GM18907 (cell line): Measurements from ENCODE around the gene TMEM63B.
"Not testable (repeated sequence)": the region's sequence is repeated elsewhere in the genome, so short reads cannot be mapped to it uniquely, and the experiment has no call there.

Source experiments
- ATAC-seq: cut with Tn5 transposase; IDR thresholded peaks from one replicate; pipeline ENCODE4 v1.9.1; 2021; ENCODE audit warnings: mild to moderate bottlenecking, moderate library complexity; ENCODE audit not compliant: unreplicated experiment

Gene TMEM63B

GRCh38 chr6:44094403-44095242 lies 32.7 kb upstream of the TMEM63B start:
- ATAC-seq: no peak

GRCh38 chr6:44095243-44095623 lies 32.1 kb upstream of the TMEM63B start:
- not testable (repeated sequence) for ATAC-seq

GRCh38 chr6:44096612-44097011 lies 30.7 kb upstream of the TMEM63B start:
- ATAC-seq: peak; percentile 67

- ATAC-seq: no peak
These were observed 29.5 kb upstream of the TMEM63B start for GRCh38 chr6:44097782-44098317.

GRCh38 chr6:44099192-44099591 lies 28.2 kb upstream of the TMEM63B start:
- no peak for ATAC-seq

GRCh38 chr6:44100088-44100550 lies 27.2 kb upstream of the TMEM63B start:
- ATAC-seq: no peak

GRCh38 chr6:44101832-44102231 lies 25.5 kb upstream of the TMEM63B start:
- ATAC-seq: no peak

- ATAC-seq: no peak
These were observed 24.8 kb upstream of the TMEM63B start for GRCh38 chr6:44102527-44102926.

- ATAC-seq: no peak
These were observed 22.8 kb upstream of the TMEM63B start for GRCh38 chr6:44104481-44105021.

GRCh38 chr6:44105146-44105545 lies 22.2 kb upstream of the TMEM63B start:
- no peak for ATAC-seq

GRCh38 chr6:44105993-44106740 lies 21.2 kb upstream of the TMEM63B start:
- no peak for ATAC-seq

- ATAC-seq: no peak
These were observed 20.3 kb upstream of the TMEM63B start for GRCh38 chr6:44107017-44107416.

- no peak for ATAC-seq
These were observed 18.9 kb upstream of the TMEM63B start for GRCh38 chr6:44108471-44108870.

GRCh38 chr6:44109212-44109611 lies 18.1 kb upstream of the TMEM63B start:
- ATAC-seq: no peak

GRCh38 chr6:44110005-44110676 lies 17.2 kb upstream of the TMEM63B start:
- no peak for ATAC-seq

- no peak for ATAC-seq
These were observed 16.4 kb upstream of the TMEM63B start for GRCh38 chr6:44110966-44111365.

- ATAC-seq: no peak
These were observed 15.6 kb upstream of the TMEM63B start for GRCh38 chr6:44111434-44112417.

GRCh38 chr6:44113414-44113813 lies 13.9 kb upstream of the TMEM63B start:
- ATAC-seq: no peak

- no peak for ATAC-seq
These were observed 11.5 kb upstream of the TMEM63B start for GRCh38 chr6:44115866-44116265.
